Gastrocnemius medialis (tissue), 4 donors: Measurements from ENCODE around the gene SERAC1.

Source experiments
- POLR2A ChIP-seq, 2 donors: fragments of 450-650 bp; IDR thresholded peaks; one replicate each; pipeline ENCODE4 v1.6.1; 2017; ENCODE audit warnings: antibody characterized with exemption in 2 of 2, mild to moderate bottlenecking in 2 of 2, moderate library complexity in 2 of 2
- TF ChIP-seq, protein P1 (sequence below), 5 experiments: fragments of 450-650 bp in 3 of 5; fragments of 200-600 bp in 2 of 5; sonication (generic) in 2 of 5; IDR thresholded peaks in 4 of 5; conservative IDR thresholded peaks in 1 of 5; 1 replicate in 4 of 5; 2 replicates in 1 of 5; pipeline ENCODE4 v1.5.1; 2016 to 2019; ENCODE audit warnings: antibody characterized with exemption in 5 of 5, mild to moderate bottlenecking in 3 of 5, moderate library complexity in 3 of 5

- TF ChIP-seq POLR2A (IDR thresholded peaks at IDR 0.05) = no peak
- TF ChIP-seq, protein P1, sequence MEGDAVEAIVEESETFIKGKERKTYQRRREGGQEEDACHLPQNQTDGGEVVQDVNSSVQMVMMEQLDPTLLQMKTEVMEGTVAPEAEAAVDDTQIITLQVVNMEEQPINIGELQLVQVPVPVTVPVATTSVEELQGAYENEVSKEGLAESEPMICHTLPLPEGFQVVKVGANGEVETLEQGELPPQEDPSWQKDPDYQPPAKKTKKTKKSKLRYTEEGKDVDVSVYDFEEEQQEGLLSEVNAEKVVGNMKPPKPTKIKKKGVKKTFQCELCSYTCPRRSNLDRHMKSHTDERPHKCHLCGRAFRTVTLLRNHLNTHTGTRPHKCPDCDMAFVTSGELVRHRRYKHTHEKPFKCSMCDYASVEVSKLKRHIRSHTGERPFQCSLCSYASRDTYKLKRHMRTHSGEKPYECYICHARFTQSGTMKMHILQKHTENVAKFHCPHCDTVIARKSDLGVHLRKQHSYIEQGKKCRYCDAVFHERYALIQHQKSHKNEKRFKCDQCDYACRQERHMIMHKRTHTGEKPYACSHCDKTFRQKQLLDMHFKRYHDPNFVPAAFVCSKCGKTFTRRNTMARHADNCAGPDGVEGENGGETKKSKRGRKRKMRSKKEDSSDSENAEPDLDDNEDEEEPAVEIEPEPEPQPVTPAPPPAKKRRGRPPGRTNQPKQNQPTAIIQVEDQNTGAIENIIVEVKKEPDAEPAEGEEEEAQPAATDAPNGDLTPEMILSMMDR (IDR thresholded peaks at IDR 0.05 in 4 of 5, conservative IDR thresholded peaks at IDR 0.05 in 1 of 5) = no peak
Observed at GRCh38 chr6:158109748-158110147, 58.3 kb downstream of the SERAC1 start.
